Endodermal cell (in vitro differentiated cells): Measurements from ENCODE around the gene PIK3R4. TPM values are rescaled to one million over a fixed set of nuclear protein-coding genes. Genes with fewer than 3 reads are reported as not detected.

Source experiments
- DNase-seq: peaks from one replicate; pipeline ENCODE4 v3.0.0-alpha.2; 2017
- H3K27ac ChIP-seq: 2 replicates; pipeline ENCODE4 v1.5.1; 2013; ENCODE audit warnings: mild to moderate bottlenecking, low read depth, low read length, moderate library complexity
- H3K27me3 ChIP-seq: 2 replicates; pipeline ENCODE4 v1.6.1; 2013; ENCODE audit warnings: mild to moderate bottlenecking, low read length, moderate library complexity; ENCODE audit not compliant: insufficient read depth, control insufficient read depth, poor library complexity, severe bottlenecking
- H3K36me3 ChIP-seq: 2 replicates; pipeline ENCODE4 v1.7.0; 2013; ENCODE audit warnings: mild to moderate bottlenecking, low read length, moderate library complexity; ENCODE audit not compliant: control insufficient read depth, insufficient read depth
- H3K4me1 ChIP-seq: one replicate; pipeline ENCODE4 v1.7.0; 2013; ENCODE audit warnings: low read length; ENCODE audit not compliant: control insufficient read depth, insufficient read depth
- H3K4me3 ChIP-seq: 2 replicates; pipeline ENCODE4 v1.5.1; 2013; ENCODE audit warnings: mild to moderate bottlenecking, low read length, moderate library complexity
- H3K9ac ChIP-seq: 2 replicates; pipeline ENCODE4 v1.6.1; 2013; ENCODE audit warnings: mild to moderate bottlenecking, low read length, moderate library complexity; ENCODE audit not compliant: poor library complexity, severe bottlenecking; ENCODE audit errors: extremely low read depth
- H3K9me3 ChIP-seq: 2 replicates; pipeline ENCODE4 v1.6.1; 2013; ENCODE audit warnings: mild to moderate bottlenecking, low read length, moderate library complexity; ENCODE audit not compliant: control insufficient read depth
- H3K27ac Mint-ChIP-seq: 2 replicates; pipeline ENCODE4 v1.8.0; 2020; ENCODE audit warnings: mixed read lengths
- H3K27me3 Mint-ChIP-seq: 2 replicates; pipeline ENCODE4 v1.8.0; 2021; ENCODE audit warnings: mild to moderate bottlenecking, mixed read lengths; ENCODE audit not compliant: insufficient read depth
- H3K36me3 Mint-ChIP-seq: 2 replicates; pipeline ENCODE4 v1.8.0; 2020; ENCODE audit warnings: low read depth, mixed read lengths
- H3K4me1 Mint-ChIP-seq: 2 replicates; pipeline ENCODE4 v1.8.0; 2020; ENCODE audit warnings: mixed read lengths
- H3K4me3 Mint-ChIP-seq: 2 replicates; pipeline ENCODE4 v1.8.0; 2020; ENCODE audit warnings: mild to moderate bottlenecking, moderate library complexity, mixed read lengths
- H3K9me3 Mint-ChIP-seq: 2 replicates; pipeline ENCODE4 v1.8.0; 2020; ENCODE audit warnings: mild to moderate bottlenecking, mixed read lengths
- CTCF ChIP-seq: fragments of 200-600 bp; sonication (generic); conservative IDR thresholded peaks from 2 replicates; pipeline ENCODE4 v1.5.0; 2021; ENCODE audit warnings: antibody characterized with exemption, mild to moderate bottlenecking
- WGBS, 2 experiments: methylation state at CpG; one replicate each; pipeline versions ENCODE4 v1.1.5 to v1.1.7; 2013; ENCODE audit warnings: missing lambda C conversion rate in 2 of 2, mixed read lengths in 1 of 2; ENCODE audit not compliant: insufficient coverage in 1 of 2, insufficient read length in 1 of 2; 5-methylcytosine and 5-hydroxymethylcytosine counted together
- total RNA-seq, 2 donors: library from RNA; stranded (reverse); fragmentation: NEBNext Ultra II Directional in 1 of 2; extraction: Animal tissue kit (Norgen Biotek cat#: 25700) in 1 of 2; gene quantifications; 2 replicates in 1 of 2; 3 replicates in 1 of 2; pipeline ENCODE4 v1.2.1, GENCODE V29; 2021

Gene PIK3R4
- total RNA-seq, 2 donors from 2014 or later: 40.3 to 41.2 TPM

- peaks cover 38% of the 10 kb centered on the region for H3K36me3 ChIP-seq
- Mint-ChIP-seq H3K27ac (no peak overlapping the region), H3K27me3 (no peaks in the 10 kb centered on the region), H3K9me3 (no peaks in the 10 kb centered on the region), H3K4me1 (peaks cover 16% of the 10 kb centered on the region), H3K4me3 (no peak overlapping the region), H3K36me3 (peaks cover 20% of the 10 kb centered on the region)
- TF ChIP-seq CTCF: no peak
- H3K27me3 ChIP-seq: no peaks in the 10 kb centered on the region
- H3K27ac ChIP-seq: no peak overlapping the region
- no peak overlapping the region for H3K4me3 ChIP-seq
- no peak overlapping the region for H3K9ac ChIP-seq
- no CpG with 5 or more reads among the region's 2 CpGs for WGBS, 2 experiments
- DNase-seq: no peak
- no peaks in the 10 kb centered on the region for H3K9me3 ChIP-seq
- H3K4me1 ChIP-seq: no peaks in the 10 kb centered on the region
These were observed 20.9 kb downstream of the PIK3R4 start for GRCh38 chr3:130725746-130726145.

GRCh38 chr3:130715616-130716015, 31.0 kb downstream of the PIK3R4 start:
- no peaks in the 10 kb centered on the region for H3K9me3 ChIP-seq
- Mint-ChIP-seq H3K4me1 (no peaks in the 10 kb centered on the region), H3K9me3 (no peaks in the 10 kb centered on the region), H3K36me3 (peaks cover 55% of the 10 kb centered on the region), H3K27me3 (no peaks in the 10 kb centered on the region), H3K4me3 (no peak overlapping the region), H3K27ac (no peak overlapping the region)
- H3K9ac ChIP-seq: no peak overlapping the region
- no peak for DNase-seq
- H3K4me3 ChIP-seq: no peak overlapping the region
- H3K36me3 ChIP-seq: peaks cover 48% of the 10 kb centered on the region
- H3K27ac ChIP-seq: no peak overlapping the region
- H3K27me3 ChIP-seq: no peaks in the 10 kb centered on the region
- 100% methylated on average over 1 of the region's 1 CpG; no CpG with 5 or more reads in 1 of the 2 experiments for WGBS, 2 experiments
- H3K4me1 ChIP-seq: no peaks in the 10 kb centered on the region
- no peak for TF ChIP-seq CTCF

- H3K27ac Mint-ChIP-seq: peak overlapping the region; percentile 35
- Histone ChIP-seq H3K36me3 (peaks cover 49% of the 10 kb centered on the region), H3K4me1 (no peaks in the 10 kb centered on the region), H3K27ac (no peak overlapping the region), H3K9ac (no peak overlapping the region), H3K9me3 (no peaks in the 10 kb centered on the region), H3K27me3 (no peaks in the 10 kb centered on the region), H3K4me3 (no peak overlapping the region)
- H3K9me3 Mint-ChIP-seq: no peaks in the 10 kb centered on the region
- no peaks in the 10 kb centered on the region for H3K27me3 Mint-ChIP-seq
- WGBS, 2 experiments: 91 to 94% methylated on average over 2 to 3 of the region's 3 CpGs
- H3K4me1 Mint-ChIP-seq: no peaks in the 10 kb centered on the region
- H3K36me3 Mint-ChIP-seq: peaks cover 56% of the 10 kb centered on the region
- DNase-seq: no peak
- no peak for TF ChIP-seq CTCF
- H3K4me3 Mint-ChIP-seq: no peak overlapping the region
These were observed 33.8 kb downstream of the PIK3R4 start for GRCh38 chr3:130712718-130713423.
